AG04449 (cell line): Measurements from ENCODE around the gene NUMBL.

Source experiments
- CTCF ChIA-PET: fragments of 350-600 bp; formaldehyde crosslinking; extraction: SDS; loops from one replicate; lab custom pipeline; 2021; ENCODE audit warnings: antibody characterized with exemption; lab: Yijun Ruan, JAX
- POLR2A ChIA-PET: fragments of 400-600, 350-600 bp; formaldehyde crosslinking; extraction: SDS; loops from one replicate; lab custom pipeline; 2020; ENCODE audit warnings: antibody characterized with exemption, inconsistent platforms; lab: Yijun Ruan, JAX
- DNase-seq: peaks from one replicate; pipeline ENCODE4 v3.0.0-alpha.2; 2010; ENCODE audit warnings: low read depth, low spot score
- H3K4me3 ChIP-seq: 2 replicates; pipeline ENCODE4 v1.5.1; 2011; ENCODE audit warnings: low read depth, mild to moderate bottlenecking, control low read depth, low read length
- CTCF ChIP-seq: IDR thresholded peaks from one replicate; pipeline ENCODE4 v1.5.1; 2011; ENCODE audit warnings: mild to moderate bottlenecking, moderate library complexity, low read length, control low read depth, inconsistent platforms; ENCODE audit not compliant: insufficient read depth; ENCODE audit errors: missing control alignments

The NUMBL gene

GRCh38 chr19:40668991-40669614, 21.3 kb downstream of the NUMBL start:
- CTCF ChIA-PET = no interaction called here
- POLR2A ChIA-PET = no interaction called here
- TF ChIP-seq CTCF = no peak
- H3K4me3 ChIP-seq = no peak overlapping the region
- DNase-seq = no peak

- ChIA-PET CTCF (no interaction called here), POLR2A (no interaction called here)
- no peak for DNase-seq
- no peak overlapping the region for H3K4me3 ChIP-seq
- no peak for TF ChIP-seq CTCF
Measured at GRCh38 chr19:40667602-40668001, 22.8 kb downstream of the NUMBL start.

GRCh38 chr19:40666803-40667438, 23.5 kb downstream of the NUMBL start:
- TF ChIP-seq CTCF = no peak
- no peak for DNase-seq
- ChIA-PET CTCF (no interaction called here), POLR2A (no interaction called here)
- no peak overlapping the region for H3K4me3 ChIP-seq

- ChIA-PET CTCF (interaction anchor here (0.6 to 5.9 kb wide), 31 partner anchors 9 to 484 kb away, joined by 3 to 58 read pairs (median 4); partner anchors contain the start of genes COQ8B, EGLN2, ITPKC and RAB4B), POLR2A (interaction anchor here (0.5 to 1.4 kb wide), 6 partner anchors 9 to 52 kb away, joined by 3 read pairs; no protein-coding TSS in a partner anchor)
- no peak for TF ChIP-seq CTCF
- H3K4me3 ChIP-seq = peak overlapping the region; percentile 68
- DNase-seq = no peak
Measured at GRCh38 chr19:40663695-40664692, 26.5 kb downstream of the NUMBL start.

- CTCF ChIA-PET = interaction anchor here (0.6 to 5.9 kb wide), 33 partner anchors 8 to 485 kb away, joined by 3 to 58 read pairs (median 4); partner anchors contain the start of genes COQ8B, EGLN2, ITPKC and RAB4B
- POLR2A ChIA-PET = interaction anchor here (0.6 to 1.4 kb wide), 5 partner anchors 8 to 53 kb away, joined by 3 read pairs; no protein-coding TSS in a partner anchor
- peak; percentile 94 for TF ChIP-seq CTCF
- peak overlapping the region; percentile 68 for H3K4me3 ChIP-seq
- DNase-seq = no peak
Measured at GRCh38 chr19:40662925-40663694, 27.3 kb downstream of the NUMBL start.
